Raji (cell line): ENCODE measurements around the gene PLXNA2.

Experiments used
- POLR2A ChIP-seq: IDR thresholded peaks from 2 replicates; pipeline ENCODE4 v1.6.1; 2011; ENCODE audit warnings: low read depth, low read length, control low read depth; ENCODE audit not compliant: insufficient read depth

Gene PLXNA2

GRCh38 chr1:208007938-208008342 is 236.2 kb downstream of the PLXNA2 start:
- TF ChIP-seq POLR2A, result no peak

GRCh38 chr1:208007319-208007937 is 236.8 kb downstream of the PLXNA2 start:
- no peak for TF ChIP-seq POLR2A

- TF ChIP-seq POLR2A, result no peak
Observed at GRCh38 chr1:208006258-208006920, 237.8 kb downstream of the PLXNA2 start.

- TF ChIP-seq POLR2A, result no peak
Observed at GRCh38 chr1:208004851-208005250, 239.3 kb downstream of the PLXNA2 start.

GRCh38 chr1:208003241-208003640 is 240.9 kb downstream of the PLXNA2 start:
- no peak for TF ChIP-seq POLR2A

GRCh38 chr1:208002672-208003071 is 241.5 kb downstream of the PLXNA2 start:
- TF ChIP-seq POLR2A, result no peak

- no peak for TF ChIP-seq POLR2A
Observed at GRCh38 chr1:208002078-208002477, 242.1 kb downstream of the PLXNA2 start.

GRCh38 chr1:208000504-208000903 is 243.7 kb downstream of the PLXNA2 start:
- no peak for TF ChIP-seq POLR2A

DNA sequence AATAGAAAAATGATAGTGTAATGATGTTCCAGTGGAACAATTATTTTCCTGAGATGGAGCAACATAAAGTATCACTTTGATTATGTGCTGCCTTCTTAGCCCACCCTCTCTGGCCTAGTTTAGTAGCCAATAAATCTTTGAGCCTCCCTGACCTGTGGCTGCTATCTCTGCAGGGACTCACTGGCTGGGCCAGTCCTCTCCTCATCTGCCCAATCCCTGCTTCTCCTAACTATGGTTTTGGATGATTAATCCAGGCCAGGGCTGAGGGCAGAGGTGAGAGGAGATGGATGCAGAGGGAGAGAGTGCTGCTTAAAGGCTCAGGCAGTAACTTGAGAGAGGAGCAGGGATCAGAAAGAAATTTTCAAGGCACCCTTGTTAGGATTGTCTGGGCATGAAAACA is 244.2 kb downstream of the PLXNA2 start:
- TF ChIP-seq POLR2A, result no peak

DNA sequence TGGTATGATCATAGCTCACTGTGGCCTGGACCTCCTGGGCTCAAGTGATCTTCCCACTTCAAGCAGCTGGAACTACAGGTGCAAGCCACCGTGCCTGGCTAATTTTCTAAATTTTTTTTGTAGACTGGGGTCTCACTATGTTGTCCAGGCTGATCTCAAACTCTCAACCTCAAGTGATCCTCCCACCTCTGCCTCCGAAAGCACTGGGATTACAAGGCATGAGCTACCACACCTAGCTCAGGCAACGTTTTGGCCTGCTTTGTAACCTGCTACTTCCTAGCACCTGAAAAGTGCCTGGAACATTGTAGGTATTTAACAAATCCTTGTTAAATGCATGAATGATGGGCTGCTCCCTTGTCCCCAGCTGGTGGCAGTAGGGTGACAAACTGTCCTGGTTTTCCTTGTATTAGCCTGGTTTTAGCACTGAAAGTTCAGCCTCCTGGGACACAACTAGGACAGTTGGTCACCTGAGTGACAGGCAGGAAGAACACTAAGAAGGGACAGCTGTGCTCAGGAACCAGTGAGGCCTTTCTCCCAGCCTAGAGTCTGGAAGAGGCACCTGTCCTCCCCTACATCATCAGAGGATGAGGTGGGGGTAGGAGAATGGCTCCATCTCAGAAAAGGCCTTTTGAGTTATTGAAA is 244.8 kb downstream of the PLXNA2 start:
- no peak for TF ChIP-seq POLR2A

GRCh38 chr1:207998691-207999090 is 245.5 kb downstream of the PLXNA2 start:
- TF ChIP-seq POLR2A, result no peak

DNA sequence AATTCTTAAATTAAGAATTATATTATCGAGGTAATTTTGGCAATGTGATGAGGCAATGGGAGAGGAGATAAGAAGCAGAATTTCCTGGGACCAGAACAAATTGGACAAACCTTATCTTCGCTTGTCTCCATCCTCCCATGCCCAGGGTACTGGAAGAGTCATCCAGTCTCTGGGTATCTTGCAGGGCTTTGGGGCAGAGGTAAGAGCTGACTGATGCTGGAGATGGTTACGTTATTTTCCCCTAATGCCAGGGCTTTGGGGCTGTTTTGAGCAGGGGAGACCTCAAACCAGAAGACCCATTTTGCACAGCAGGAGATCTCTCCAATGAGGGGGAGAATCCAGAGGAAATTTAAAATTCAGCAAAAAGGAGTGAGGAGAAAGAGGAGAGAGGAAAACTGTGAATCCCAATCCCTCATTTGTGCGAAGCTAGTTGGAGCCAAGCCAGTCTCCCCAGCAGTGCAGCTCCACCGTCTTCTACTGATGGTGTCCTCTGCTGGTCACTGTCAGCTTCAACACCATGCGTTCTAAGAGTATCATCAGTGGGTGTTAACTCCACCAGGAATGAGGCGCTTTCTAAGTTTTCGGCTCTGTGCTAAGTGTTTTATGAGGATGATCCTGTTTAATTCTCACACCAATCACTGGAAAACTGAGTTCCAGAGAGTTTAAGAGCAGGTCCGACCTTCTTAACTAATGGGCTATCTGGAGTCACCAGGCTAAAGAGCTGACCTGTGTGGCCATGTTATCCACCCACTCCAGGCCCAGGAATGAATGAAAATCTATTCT is 246.5 kb downstream of the PLXNA2 start:
- no peak for TF ChIP-seq POLR2A

DNA sequence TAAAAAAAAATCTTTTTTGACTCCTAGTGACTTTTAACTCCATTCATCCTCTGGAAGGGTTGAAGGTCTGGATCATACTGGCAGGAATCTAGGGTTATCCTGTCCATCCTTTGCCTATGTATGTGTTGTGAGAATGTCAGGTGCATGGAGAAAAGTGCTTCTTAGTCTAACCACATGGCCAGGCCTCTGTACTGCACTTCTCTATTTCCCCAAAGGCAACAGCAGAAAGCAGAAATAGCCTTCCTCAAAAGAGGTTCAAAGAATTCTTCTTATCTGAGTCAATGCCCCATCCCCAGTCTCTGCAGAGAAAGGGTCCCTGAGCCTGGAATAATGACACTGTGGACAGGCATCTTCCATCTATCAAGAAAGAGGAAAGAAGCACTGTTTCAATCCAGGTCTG is 247.5 kb downstream of the PLXNA2 start:
- TF ChIP-seq POLR2A, result no peak

DNA sequence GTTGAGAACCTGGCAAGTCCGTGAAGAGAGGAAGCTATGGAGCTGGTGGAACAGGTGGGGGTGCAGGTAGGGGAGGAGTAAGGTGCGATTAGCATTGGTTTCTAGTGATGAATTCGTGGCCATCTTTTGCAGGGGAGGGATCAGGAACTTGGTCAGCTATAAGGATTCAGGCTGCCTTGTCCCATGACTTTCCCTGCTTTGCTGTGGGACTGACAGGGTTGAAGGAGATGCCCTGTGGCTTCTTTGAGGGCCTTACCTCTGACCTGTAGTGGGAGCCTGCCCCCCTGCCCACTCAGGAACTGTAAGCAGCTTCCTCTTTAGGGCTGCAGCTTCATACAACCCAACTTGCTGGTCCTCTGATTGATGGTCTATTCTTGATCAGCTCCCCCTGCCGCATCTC is 248.6 kb downstream of the PLXNA2 start:
- no peak for TF ChIP-seq POLR2A
